Epidermal melanocyte (primary cell): ENCODE data around the gene TMEM30A.

Experiments used
- DNase-seq: peaks from one replicate; pipeline ENCODE4 v3.0.0; 2011; ENCODE audit warnings: low spot score; ENCODE audit not compliant: insufficient read length

The TMEM30A gene

DNA sequence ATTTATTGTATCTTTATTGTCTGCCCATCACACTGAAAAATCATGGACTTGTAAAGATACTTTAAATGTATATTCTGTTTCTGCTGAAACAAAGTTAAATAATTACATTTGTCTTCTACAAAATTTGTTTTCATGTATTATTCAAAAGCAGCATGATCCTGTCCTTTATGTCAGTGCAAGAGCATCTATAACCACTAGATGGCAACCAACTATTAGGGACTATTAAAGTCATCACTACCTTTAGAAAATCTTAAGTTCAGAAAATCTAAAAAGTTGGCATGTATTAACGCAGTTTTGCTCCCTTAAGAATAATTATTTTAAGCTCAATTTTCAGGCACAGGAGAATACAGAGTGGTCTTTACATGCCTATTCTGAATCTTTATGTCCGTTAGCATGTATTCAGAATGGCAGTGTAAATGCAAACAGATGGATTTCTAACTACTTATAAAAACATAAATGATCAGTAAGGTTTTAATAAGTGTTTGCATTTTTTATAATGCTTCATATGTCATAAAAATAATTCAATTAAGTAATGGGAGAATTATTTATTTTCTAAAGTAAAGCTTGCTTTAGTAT, 17.8 kb downstream of the TMEM30A start:
- no peak for DNase-seq

DNA sequence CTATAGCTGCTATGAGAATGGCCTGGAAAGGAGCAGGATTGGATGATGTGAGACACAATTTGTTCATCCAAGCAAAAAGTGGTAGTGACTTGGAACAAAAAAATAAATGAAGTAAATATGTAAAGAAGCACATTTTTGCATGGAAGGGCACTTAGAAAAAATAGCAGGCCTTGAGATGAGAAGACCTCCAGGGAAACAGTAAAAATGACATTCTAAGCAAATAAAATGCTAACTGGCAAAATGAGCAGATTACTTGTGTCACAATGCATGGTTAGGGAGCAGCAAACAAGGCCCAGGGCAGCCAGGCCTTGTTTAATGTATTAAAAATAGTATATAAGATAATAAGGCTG, 21.2 kb downstream of the TMEM30A start:
- DNase-seq = no peak

DNA sequence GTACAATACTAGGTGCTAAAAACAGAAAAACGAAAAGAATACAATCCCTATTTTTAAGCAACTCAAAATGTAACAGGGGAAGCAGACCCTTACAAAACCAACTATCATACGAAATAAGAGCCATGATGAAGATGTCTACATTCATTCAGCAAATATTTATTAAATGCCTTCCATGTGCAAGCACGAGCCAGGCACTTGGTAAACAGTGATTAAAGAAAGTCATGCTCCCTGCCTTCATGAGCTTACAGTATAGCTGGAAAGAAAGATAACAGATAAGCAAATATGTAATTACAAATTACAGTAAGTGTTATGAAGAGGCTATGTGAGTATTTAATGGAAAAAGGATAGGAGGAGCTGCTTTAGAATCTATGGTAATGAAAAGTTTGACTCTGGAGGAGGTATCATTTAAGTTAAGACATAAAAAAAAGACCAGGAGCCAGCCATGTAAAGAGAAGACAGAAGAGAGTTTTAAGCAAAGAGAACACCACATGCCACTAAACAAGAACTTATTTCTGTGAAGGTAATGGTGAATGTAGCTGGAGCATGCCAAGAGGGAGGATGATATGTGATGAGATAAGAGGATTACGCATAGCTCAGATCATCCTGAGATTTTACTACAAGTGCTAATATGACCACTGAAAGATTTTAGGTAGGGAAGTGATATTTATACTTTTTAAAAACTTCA, 21.7 kb downstream of the TMEM30A start:
- no peak for DNase-seq

DNA sequence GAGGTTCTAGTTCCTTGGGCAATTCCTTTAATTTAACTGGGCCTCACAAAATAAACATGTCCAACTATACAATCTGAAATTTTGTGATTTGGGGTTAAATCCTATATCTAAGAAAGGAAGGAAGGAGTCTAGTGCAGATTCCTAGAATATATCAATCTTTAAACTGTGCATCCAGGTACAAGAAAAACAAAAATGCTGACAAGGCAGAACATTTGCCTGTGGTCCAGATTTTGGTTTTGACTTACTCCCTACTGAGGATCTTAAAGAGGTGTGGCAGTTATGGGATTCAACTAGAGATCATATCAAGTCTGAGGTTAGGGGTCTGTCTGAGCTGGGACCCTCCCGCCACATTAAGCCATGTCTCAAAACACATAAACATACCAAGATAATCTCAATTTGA, 23.3 kb downstream of the TMEM30A start:
- no peak for DNase-seq

DNA sequence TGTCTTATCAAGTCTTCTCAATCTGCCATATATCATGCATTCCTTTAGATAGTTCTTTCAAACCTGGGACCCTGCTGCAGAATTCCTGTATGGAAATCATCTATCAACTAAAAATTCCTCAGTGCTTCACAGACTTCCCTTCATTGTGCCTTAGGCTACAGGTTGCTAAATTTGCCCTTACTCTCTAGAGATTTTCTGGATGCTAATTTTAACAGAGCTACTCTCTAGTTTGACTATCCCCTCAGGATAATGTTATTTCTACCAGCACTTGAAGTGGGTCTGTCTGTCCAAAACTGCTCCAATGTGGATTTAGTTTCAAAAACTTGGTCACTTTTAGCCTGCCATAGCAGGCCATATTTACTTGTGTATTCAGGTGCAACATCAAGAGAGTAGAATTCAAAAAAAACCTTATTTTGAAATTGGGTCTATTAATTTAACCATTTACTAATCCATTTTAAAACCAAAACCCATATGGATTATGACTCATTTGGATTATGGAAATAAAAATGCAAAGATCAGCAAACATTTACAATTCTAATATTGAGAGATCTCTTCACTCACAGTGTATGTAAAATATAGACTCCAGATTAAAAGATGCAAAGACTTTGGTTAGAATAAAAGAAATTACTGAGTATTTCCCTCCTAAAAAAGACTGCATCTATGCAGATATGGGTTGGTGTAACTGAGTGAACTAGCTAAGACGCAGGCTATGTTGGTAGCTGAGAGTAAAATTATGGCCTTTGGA, 27.1 kb downstream of the TMEM30A start:
- no peak for DNase-seq

GRCh38 chr6:75250552-75250951, 34.0 kb downstream of the TMEM30A start:
- DNase-seq = no peak

DNA sequence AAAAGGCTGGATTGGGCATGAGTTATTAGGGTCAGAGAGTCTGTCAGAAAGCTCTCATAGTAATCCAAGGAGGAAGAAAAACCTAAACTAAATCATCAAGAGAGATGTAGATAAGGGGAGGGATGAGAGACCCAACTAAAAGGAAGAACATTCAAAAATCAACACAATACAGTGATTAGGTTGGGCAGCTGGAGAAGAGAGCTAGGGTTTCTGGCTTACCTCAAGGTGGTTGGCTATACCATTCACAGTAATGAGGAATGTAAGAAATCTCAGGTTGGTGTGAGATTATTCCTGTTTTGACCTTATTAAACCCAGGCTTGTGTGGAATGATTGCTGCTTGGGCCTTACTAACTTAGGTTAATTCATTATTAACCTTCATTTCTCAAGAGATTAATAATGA, 34.8 kb downstream of the TMEM30A start:
- DNase-seq = no peak

GRCh38 chr6:75246386-75246785, 38.2 kb downstream of the TMEM30A start:
- no peak for DNase-seq

- no peak for DNase-seq
Observed at GRCh38 chr6:75244063-75244584, 40.5 kb downstream of the TMEM30A start.

GRCh38 chr6:75243333-75244062, 41.1 kb downstream of the TMEM30A start, which contains the start of gene COX7A2:
Gene COX7A2, minus strand, starts transcription at chr6:75243801. Its CDS starts 67 bp downstream, at chr6:75243734.
- peak; percentile 68 for DNase-seq

DNA sequence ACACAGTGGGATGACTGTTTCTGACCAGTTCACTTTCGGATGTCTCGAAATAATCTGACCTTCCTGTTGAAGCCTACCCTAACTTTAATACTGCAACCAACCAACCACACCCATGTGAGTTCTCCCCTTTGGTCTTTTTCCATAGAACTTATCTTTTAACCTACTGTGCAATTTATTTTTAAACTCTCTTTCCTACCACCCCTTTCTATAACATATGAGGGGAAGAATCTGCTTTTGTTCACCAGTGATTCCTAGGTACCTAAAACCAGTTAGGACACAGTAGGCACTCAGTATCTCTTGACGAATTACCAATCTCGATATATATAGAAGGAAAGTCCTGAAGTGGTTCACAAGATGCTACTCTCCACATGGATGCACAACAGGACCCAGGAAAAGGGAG, 48.0 kb downstream of the TMEM30A start:
- no peak for DNase-seq

DNA sequence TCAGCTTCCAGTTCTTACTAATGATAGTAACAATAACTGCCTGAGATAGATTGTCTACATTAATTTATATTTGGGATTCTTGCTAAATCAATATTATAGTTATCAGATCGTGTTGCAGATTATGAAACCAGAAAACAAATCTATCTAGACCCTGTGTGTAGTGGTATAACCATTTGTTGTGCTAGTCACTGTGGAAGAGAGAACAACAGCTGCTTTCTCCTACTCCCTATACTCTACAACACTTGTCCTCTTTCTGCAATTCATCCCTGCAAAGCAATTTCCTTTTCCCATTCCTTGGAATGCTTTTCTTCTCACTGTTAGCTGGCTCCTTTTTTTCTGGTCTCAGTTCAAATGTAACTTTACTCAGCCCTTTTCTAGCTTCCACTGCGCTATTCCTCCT, 49.3 kb downstream of the TMEM30A start:
- no peak for DNase-seq

GRCh38 chr6:75234126-75234865, 50.3 kb downstream of the TMEM30A start:
- DNase-seq = no peak

DNA sequence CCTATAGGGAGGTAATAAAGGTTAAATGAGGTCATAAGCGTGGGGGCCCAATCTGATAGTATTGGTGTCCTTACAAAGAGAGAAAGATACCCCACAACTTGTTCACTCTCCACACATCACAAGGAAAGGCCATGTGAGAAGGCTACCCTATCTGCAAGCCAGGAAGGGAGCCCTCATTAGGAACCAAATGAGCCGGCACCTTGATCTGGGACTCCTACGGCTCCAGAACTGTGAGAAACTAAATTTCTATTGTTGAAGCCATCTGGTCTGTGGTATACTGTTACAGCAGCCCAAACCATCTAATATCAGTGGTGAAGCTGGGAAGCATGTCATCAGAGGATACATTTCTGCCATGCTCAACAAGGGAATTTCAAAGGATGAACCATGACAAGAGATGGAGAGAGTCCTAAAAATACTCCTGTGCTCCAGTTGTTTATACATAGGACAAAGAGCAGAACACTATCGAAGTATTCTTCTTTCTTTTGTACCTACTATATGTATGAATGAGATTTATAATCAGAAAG, 51.4 kb downstream of the TMEM30A start:
- DNase-seq = no peak

GRCh38 chr6:75230484-75231325, 53.9 kb downstream of the TMEM30A start:
- no peak for DNase-seq

GRCh38 chr6:75224303-75224926, 60.2 kb downstream of the TMEM30A start:
- DNase-seq = no peak

DNA sequence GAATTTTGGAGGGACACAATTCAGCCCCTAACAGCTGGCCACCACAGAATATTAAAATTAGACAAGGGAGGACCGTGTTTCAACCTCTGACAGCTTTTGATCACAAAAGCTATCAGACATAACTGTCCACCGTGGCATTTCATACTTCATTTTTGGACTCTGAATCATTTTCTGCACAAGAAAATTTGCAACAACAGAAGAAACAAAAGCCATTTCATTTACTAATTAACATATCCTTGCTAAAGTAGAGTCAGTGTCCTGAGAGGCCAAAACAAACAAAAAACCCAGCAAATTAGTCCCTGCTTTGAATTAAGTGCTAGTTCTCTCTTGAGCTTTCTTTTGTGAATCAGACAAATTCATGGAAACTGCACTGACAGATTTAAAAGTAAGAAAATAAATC, 61.2 kb downstream of the TMEM30A start:
- DNase-seq = no peak

GRCh38 chr6:75222261-75222660, 62.3 kb downstream of the TMEM30A start:
- no peak for DNase-seq

DNA sequence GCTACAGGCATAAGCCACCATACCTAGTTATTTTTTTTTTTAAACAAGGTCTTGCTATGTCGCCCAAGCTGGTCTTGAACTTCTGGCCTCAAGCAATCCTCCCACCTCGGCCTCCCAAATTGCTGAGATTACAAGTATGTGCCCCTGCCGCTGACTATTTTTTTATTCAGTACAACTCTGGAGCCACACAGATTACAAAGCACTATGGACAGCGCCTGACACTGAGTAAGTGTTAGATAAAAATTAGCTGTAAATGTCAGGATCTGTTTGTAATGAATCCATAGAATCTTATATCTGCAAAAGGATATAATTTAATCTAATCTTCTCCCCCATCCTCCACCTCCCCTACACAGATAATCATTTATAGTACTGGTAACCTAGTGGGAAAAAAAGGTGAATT, 63.5 kb downstream of the TMEM30A start:
- no peak for DNase-seq
